Activated CD4-positive, alpha-beta memory T cell treated with anti-CD3 and anti-CD28 coated beads for 36 hours (primary cell): ENCODE data around the gene NCBP3. TPM values are rescaled to one million over a fixed set of nuclear protein-coding genes. Genes with fewer than 3 reads are reported as not detected.

Experiments
- CTCF ChIA-PET: fragments of 350-600 bp; sonication (Branson Sonifier 250); formaldehyde crosslinking; loops from one replicate; lab custom pipeline; 2021; ENCODE audit warnings: antibody characterized with exemption, inconsistent platforms; lab: Charles Lee
- POLR2A ChIA-PET: fragments of 350-600 bp; sonication (Branson Sonifier 250); formaldehyde crosslinking; loops from one replicate; lab custom pipeline; 2021; ENCODE audit warnings: antibody characterized with exemption; lab: Charles Lee
- DNase-seq: peaks from one replicate; pipeline ENCODE4 v3.0.0-alpha.2; 2020
- H3K27ac Mint-ChIP-seq: one replicate; pipeline ENCODE4 v1.8.0; 2021; ENCODE audit warnings: mixed read lengths
- H3K27me3 Mint-ChIP-seq: one replicate; pipeline ENCODE4 v1.8.0; 2021; ENCODE audit warnings: mixed read lengths
- H3K36me3 Mint-ChIP-seq: one replicate; pipeline ENCODE4 v1.8.0; 2021; ENCODE audit warnings: mixed read lengths
- H3K4me1 Mint-ChIP-seq: one replicate; pipeline ENCODE4 v1.8.0; 2021; ENCODE audit warnings: low read depth, mixed read lengths
- H3K4me3 Mint-ChIP-seq: one replicate; pipeline ENCODE4 v1.8.0; 2021; ENCODE audit warnings: mild to moderate bottlenecking, mixed read lengths
- H3K9me3 Mint-ChIP-seq: one replicate; pipeline ENCODE4 v1.8.0; 2021; ENCODE audit warnings: mixed read lengths
- intact Hi-C: fragments of 100-400 bp; cut with micrococcal nuclease; formaldehyde crosslinking; loops from one replicate; pipeline ENCODE4 v1.15.1; 2023
- total RNA-seq, 2 experiments: library from RNA; stranded (reverse); gene quantifications; one replicate each; pipeline ENCODE4 v1.2.3, GENCODE V29; 2021

Gene NCBP3
- total RNA-seq, 2 experiments from 2014 or later = 38.8 to 42.4 TPM

DNA sequence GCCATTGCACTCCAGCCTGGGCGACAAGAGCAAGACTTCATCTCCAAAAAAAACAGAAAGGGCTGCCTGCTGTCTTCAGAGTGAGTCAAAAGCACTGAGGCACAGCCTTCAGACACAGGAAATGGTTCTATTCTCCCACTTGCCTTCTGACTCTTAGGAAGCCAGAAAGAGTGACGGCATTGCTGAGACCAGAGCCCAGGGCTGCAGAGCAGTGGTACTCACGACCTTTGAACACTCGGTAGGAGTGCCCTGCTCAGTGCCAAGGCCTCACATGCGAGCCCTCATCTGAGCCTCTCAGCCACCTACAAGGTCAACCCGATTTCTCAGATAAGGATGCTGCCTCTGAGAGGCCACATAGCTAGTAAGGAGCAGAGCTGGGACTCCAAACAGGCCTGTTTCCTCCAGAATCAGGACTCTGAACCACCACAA lies 41.5 kb downstream of the NCBP3 start:
- H3K9me3 Mint-ChIP-seq = no peaks in the 10 kb centered on the region
- H3K4me3 Mint-ChIP-seq = no peak overlapping the region
- ChIA-PET CTCF (interaction anchor here (1.7 to 9.4 kb wide), 2 partner anchors 23 to 67 kb away, joined by 5 to 109 read pairs; no protein-coding TSS in a partner anchor), POLR2A (interaction anchor here (1.7 kb wide), 1 partner anchor 81 kb away, joined by 3 read pairs; the partner anchor contains the start of gene HASPIN)
- peak; percentile 65 for DNase-seq
- peaks cover 19% of the 10 kb centered on the region for H3K4me1 Mint-ChIP-seq
- no peaks in the 10 kb centered on the region for H3K27me3 Mint-ChIP-seq
- H3K27ac Mint-ChIP-seq = peak overlapping the region; percentile 42
- intact Hi-C loops = no loop called here
- H3K36me3 Mint-ChIP-seq = peaks cover 6% of the 10 kb centered on the region

GRCh38 chr17:3803308-3803640 lies 42.8 kb downstream of the NCBP3 start:
- DNase-seq = no peak
- Mint-ChIP-seq H3K4me1 (peaks cover 13% of the 10 kb centered on the region), H3K36me3 (peaks cover 6% of the 10 kb centered on the region), H3K9me3 (no peaks in the 10 kb centered on the region), H3K27ac (no peak overlapping the region), H3K4me3 (no peak overlapping the region), H3K27me3 (no peaks in the 10 kb centered on the region)
- CTCF ChIA-PET = no interaction called here
- POLR2A ChIA-PET = no interaction called here
- intact Hi-C loops = no loop called here

- no peak overlapping the region for H3K4me3 Mint-ChIP-seq
- POLR2A ChIA-PET = no interaction called here
- no peaks in the 10 kb centered on the region for H3K9me3 Mint-ChIP-seq
- intact Hi-C loops = no loop called here
- no peak for DNase-seq
- no peaks in the 10 kb centered on the region for H3K27me3 Mint-ChIP-seq
- no peak overlapping the region for H3K27ac Mint-ChIP-seq
- CTCF ChIA-PET = no interaction called here
- H3K4me1 Mint-ChIP-seq = peaks cover 10% of the 10 kb centered on the region
- H3K36me3 Mint-ChIP-seq = peaks cover 6% of the 10 kb centered on the region
Observed at GRCh38 chr17:3802461-3803307, 43.4 kb downstream of the NCBP3 start.

DNA sequence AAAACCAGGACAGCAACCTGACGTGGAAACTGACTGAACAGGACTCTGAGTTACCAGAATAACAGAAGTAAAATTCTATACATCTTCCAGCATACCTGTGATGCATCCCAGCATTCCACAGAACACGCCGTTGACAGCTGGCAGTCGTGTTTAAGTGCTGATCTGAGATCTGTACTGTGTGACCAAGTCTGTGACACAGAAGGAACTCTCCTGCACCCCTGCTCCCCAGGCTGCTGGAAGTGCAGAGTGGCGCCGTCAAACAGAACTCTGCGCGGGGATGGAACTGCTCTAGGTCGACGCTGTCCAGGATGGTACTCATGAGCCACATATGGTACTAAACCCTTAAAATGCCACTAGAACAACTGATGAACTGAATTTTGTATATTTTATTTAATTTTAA lies 44.3 kb downstream of the NCBP3 start:
- H3K36me3 Mint-ChIP-seq = peaks cover 6% of the 10 kb centered on the region
- H3K27me3 Mint-ChIP-seq = no peaks in the 10 kb centered on the region
- peaks cover 12% of the 10 kb centered on the region for H3K4me1 Mint-ChIP-seq
- POLR2A ChIA-PET = interaction anchor here (0.8 kb wide), 1 partner anchor 36 kb away, joined by 3 read pairs; no protein-coding TSS in a partner anchor
- H3K4me3 Mint-ChIP-seq = no peak overlapping the region
- intact Hi-C loops = no loop called here
- no peak for DNase-seq
- H3K27ac Mint-ChIP-seq = no peak overlapping the region
- CTCF ChIA-PET = no interaction called here
- H3K9me3 Mint-ChIP-seq = no peaks in the 10 kb centered on the region

DNA sequence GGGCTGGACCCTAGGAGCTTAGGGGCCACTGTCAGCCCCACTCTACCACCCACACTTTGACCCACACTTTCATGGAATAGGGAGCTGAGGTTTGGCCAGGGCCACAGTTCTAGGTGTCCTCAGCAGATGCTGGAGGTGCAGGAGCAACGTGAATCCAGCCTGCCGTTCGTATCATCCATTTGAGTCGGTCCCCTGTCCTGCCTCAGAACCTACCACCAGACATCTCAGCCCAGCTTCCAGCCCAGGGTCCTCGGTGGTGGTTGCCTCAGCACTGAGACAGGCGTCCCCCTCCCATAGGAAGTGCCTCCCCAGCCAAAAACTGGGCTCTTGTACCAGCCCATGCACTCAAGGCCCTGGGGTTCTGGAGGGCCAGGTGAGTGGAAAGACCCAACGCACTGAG lies 44.7 kb downstream of the NCBP3 start:
- ChIA-PET CTCF (interaction anchor here (1.1 to 1.2 kb wide), 2 partner anchors 26 to 61 kb away, joined by 3 to 4 read pairs; no protein-coding TSS in a partner anchor), POLR2A (interaction anchor here (0.8 kb wide), 1 partner anchor 36 kb away, joined by 3 read pairs; no protein-coding TSS in a partner anchor)
- Mint-ChIP-seq H3K9me3 (no peaks in the 10 kb centered on the region), H3K27ac (no peak overlapping the region), H3K4me3 (no peak overlapping the region), H3K36me3 (peaks cover 6% of the 10 kb centered on the region), H3K4me1 (peaks cover 16% of the 10 kb centered on the region), H3K27me3 (no peaks in the 10 kb centered on the region)
- intact Hi-C loops = no loop called here
- DNase-seq = no peak

DNA sequence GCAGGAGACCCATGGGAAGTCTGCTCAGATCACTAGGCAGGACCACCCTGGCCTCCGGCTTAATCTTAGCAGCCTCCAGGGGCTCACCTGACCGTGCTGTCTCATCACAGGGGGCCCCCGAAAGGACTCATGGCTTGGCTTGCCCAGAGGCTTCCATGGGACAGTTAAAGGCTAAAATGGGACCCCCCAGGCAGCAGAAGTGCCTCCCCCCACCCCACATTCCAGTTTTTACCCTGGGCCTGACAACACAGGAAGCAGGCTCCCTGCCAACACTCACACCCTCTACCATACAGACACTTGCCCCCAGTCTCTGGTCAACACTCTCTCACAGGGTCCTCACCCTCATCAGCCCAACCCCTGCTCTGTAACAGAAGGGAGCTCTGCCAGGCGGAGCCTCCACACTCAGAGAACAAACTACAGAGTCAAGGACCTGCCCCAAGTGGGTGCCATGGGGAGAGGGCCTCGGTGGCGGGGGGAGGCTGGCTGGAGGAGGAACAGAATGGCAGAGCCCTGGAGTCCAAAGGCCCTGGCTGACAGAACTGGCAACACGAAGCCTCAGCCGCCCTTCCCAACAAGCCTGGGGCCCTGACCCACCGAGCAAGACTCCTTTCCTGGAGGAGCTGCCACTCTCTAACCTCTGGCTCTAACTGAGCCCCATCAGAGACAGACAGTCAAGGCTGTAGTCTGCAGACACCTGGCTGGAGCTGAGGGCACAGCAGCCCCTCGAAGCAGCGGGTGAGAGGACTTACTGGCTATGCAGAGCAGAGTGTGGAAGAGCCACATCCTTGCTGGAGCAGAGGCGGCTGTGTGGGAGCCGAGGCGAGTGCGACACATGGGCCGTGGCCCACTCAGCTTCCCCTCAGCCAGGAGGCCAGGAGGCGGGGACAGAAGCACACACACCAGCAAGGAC lies 45.4 kb downstream of the NCBP3 start, which contains the start of gene ITGAE:
Gene ITGAE, minus strand, starts transcription at position 827 of the 910 bp plus-strand sequence. Its CDS starts 44 bp downstream, at position 783.
- no peak for DNase-seq
- H3K9me3 Mint-ChIP-seq = no peaks in the 10 kb centered on the region
- POLR2A ChIA-PET = interaction anchor here (0.8 kb wide), 1 partner anchor 37 kb away, joined by 3 read pairs; no protein-coding TSS in a partner anchor
- intact Hi-C loops = no loop called here
- no peaks in the 10 kb centered on the region for H3K27me3 Mint-ChIP-seq
- H3K27ac Mint-ChIP-seq = no peak within 1 kb of the TSS
- no peak within 1 kb of the TSS for H3K4me3 Mint-ChIP-seq
- H3K36me3 Mint-ChIP-seq = peaks cover 6% of the 10 kb centered on the region
- peaks cover 23% of the 10 kb centered on the region for H3K4me1 Mint-ChIP-seq
- CTCF ChIA-PET = interaction anchor here (1.1 to 1.3 kb wide), 3 partner anchors 27 to 118 kb away, joined by 3 to 4 read pairs (median 4); no protein-coding TSS in a partner anchor

DNA sequence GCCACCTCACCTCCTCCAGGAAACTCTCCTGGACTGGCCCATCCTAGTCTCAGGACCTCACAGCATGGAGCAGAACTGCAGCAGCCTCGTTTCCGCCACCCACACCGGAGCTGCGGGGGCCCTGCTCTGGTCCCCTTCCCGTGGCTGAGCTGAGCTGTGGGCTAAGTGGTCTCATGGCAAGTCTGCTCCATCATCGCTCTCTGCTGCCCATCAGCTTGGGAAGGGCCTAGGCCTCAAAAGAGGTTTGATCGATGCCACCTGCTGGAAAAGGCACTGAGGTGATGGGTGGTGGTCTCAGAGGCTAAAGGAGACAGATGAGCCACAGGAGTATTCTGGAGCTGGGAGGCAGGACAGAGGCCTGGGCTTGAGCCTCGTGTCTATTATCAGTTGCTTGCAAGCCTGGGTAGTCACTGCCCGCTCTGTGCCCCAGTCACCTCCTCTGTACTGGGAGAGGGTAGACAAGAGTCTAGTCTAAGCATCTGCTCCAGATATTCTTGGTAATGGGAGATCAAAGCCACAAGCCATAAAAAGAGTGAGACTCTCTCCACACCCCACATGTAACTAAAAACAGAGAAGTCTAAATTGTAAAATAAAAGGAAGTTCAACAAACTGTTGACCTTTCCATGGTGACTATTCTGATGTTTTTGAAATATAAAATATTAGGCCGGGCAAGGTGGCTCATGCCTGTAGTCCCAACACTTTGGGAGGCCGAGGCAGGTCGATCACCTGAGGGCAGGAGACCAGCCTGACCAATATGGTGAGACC lies 46.7 kb downstream of the NCBP3 start:
- CTCF ChIA-PET = interaction anchor here (1.0 to 1.3 kb wide), 3 partner anchors 60 to 117 kb away, joined by 3 to 4 read pairs (median 4); no protein-coding TSS in a partner anchor
- H3K36me3 Mint-ChIP-seq = peaks cover 6% of the 10 kb centered on the region
- no peaks in the 10 kb centered on the region for H3K9me3 Mint-ChIP-seq
- H3K27me3 Mint-ChIP-seq = no peaks in the 10 kb centered on the region
- intact Hi-C loops = no loop called here
- DNase-seq = no peak
- H3K4me1 Mint-ChIP-seq = peaks cover 28% of the 10 kb centered on the region
- no peak overlapping the region for H3K27ac Mint-ChIP-seq
- POLR2A ChIA-PET = no interaction called here
- no peak overlapping the region for H3K4me3 Mint-ChIP-seq

DNA sequence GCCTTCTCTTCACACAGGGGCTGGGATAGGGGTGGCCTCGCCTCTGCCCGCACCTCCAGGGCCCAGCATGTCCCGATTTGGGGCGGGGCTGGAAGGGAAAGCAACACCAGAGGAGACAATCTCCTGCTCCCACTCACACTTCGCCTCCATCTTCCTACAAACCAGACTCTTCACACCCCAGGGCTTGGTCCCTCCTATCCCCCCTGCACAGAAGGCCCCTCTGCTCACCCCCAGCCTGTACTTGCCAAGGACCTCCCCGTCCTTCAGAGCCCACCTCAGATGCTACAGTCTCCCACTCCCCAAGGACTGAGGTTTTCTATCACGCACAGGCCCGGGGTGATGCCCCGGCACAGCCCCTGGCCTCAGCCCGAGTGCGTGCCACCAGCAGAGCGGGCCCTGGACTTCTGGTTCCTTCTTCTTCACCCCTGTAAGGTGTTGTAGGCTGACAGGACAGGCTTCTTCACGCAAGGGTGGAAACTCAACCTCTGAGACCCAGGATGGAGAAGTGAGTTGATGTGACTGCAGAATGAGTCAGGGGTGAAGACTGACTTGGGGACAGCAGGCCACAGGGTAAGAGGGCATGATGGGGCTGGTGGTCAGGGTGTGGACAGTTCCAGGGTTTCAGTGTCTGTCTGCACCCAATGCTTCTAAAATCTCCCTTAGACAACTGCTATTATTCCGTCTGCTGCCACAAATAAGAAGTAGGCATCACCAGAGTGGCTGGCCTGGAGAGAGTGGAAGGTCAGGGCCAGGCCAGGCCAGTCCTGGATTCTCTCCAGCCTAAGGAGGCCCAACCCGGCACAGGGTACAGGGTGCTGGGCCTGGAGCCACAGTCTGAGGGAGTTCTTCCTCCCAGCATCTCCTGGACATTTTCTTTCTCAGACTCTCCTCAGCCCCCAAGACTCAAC lies 47.5 kb downstream of the NCBP3 start:
- Mint-ChIP-seq H3K4me1 (peaks cover 25% of the 10 kb centered on the region), H3K36me3 (peaks cover 6% of the 10 kb centered on the region), H3K27me3 (no peaks in the 10 kb centered on the region), H3K27ac (no peak overlapping the region), H3K9me3 (no peaks in the 10 kb centered on the region), H3K4me3 (no peak overlapping the region)
- intact Hi-C loops = no loop called here
- ChIA-PET POLR2A (no interaction called here), CTCF (interaction anchor here (1.0 kb wide), 2 partner anchors 59 to 61 kb away, joined by 3 to 4 read pairs; no protein-coding TSS in a partner anchor)
- no peak for DNase-seq

DNA sequence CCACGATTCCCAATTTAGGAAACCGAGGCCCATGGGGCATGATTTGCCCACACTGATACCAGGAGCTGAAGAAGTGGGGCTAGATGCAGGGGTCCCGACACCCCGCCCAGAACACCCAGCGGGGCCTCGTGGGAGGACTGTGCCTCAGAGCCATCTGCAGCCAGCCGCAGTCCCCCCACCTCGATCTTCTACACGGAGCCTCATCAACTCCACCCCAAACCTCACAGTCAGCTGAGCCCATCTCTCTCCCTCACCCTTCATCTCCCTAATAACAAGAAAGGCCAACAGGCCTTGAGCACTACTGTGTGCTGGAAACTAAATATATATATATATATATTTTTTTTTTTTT lies 49.2 kb downstream of the NCBP3 start:
- H3K27ac Mint-ChIP-seq = no peak overlapping the region
- H3K4me1 Mint-ChIP-seq = peaks cover 29% of the 10 kb centered on the region
- peaks cover 1% of the 10 kb centered on the region for H3K36me3 Mint-ChIP-seq

DNA sequence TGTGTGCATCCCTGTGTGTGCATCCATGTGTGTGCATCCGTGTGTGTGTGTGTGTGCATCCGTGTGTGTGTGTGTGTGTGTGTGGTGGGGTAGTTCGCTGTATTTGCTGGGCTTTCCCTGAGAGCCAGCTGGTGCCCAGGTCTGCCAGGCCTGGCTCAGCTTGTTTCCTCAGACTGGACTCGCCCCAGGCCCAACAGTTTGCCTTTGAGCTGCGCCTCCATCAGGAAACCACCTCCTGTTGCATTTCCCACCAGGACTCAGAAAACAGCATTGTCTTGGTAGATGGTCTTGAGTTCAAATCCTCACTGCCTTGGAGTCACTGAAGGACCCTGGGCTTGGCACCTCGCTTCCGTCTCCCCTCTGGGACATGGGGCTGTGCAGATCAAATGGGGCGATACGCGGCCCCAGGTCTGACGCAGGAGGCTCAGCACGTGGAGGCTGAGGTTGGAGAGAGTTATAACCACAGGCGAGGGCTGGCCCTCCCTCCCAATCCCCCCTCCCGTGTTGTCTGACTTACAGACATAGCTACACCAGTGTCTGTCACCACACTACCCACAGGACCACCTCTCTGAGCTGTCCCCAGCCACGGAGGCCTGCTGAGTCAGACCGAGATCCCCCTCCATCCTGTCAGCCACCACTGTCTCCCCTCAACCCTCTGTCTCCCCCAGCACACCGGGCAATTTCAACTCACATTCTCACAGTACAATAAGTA lies 49.8 kb downstream of the NCBP3 start:
- no peak overlapping the region for H3K27ac Mint-ChIP-seq
- ChIA-PET CTCF (interaction anchor here (1.0 to 3.3 kb wide), 6 partner anchors 10 to 58 kb away, joined by 3 to 17 read pairs (median 4); partner anchors contain the start of gene NCBP3), POLR2A (interaction anchor here (1.0 kb wide), 2 partner anchors 33 to 86 kb away, joined by 4 read pairs; no protein-coding TSS in a partner anchor)
- peaks cover 34% of the 10 kb centered on the region for H3K4me1 Mint-ChIP-seq
- no peaks in the 10 kb centered on the region for H3K9me3 Mint-ChIP-seq
- intact Hi-C loops = loop anchor here (1.0 to 2.0 kb wide), 2 partner anchors 33 to 59 kb away; no protein-coding TSS in a partner anchor
- H3K27me3 Mint-ChIP-seq = no peaks in the 10 kb centered on the region
- no peak overlapping the region for H3K4me3 Mint-ChIP-seq
- H3K36me3 Mint-ChIP-seq = no peaks in the 10 kb centered on the region
- DNase-seq = peak; percentile 88

More for the DNA sequence above, 49.2 kb downstream of the NCBP3 start:
- Mint-ChIP-seq H3K27me3 (no peaks in the 10 kb centered on the region), H3K4me3 (no peak overlapping the region), H3K9me3 (no peaks in the 10 kb centered on the region)
- ChIA-PET CTCF (interaction anchor here (1.0 to 3.3 kb wide), 5 partner anchors 9 to 59 kb away, joined by 3 to 17 read pairs (median 3); partner anchors contain the start of gene NCBP3), POLR2A (interaction anchor here (1.0 kb wide), 2 partner anchors 33 to 86 kb away, joined by 4 read pairs; no protein-coding TSS in a partner anchor)
- no peak for DNase-seq
- intact Hi-C loops = loop anchor here (1.0 to 2.0 kb wide), 2 partner anchors 33 to 60 kb away; no protein-coding TSS in a partner anchor
